ENCODE results near the gene C16orf46. TPM values are rescaled to one million over a fixed set of nuclear protein-coding genes. Genes with fewer than 3 reads are reported as not detected.

C16orf46 gene
- total RNA-seq, 1 experiment from 2014 or later: 1.7 TPM

DNA sequence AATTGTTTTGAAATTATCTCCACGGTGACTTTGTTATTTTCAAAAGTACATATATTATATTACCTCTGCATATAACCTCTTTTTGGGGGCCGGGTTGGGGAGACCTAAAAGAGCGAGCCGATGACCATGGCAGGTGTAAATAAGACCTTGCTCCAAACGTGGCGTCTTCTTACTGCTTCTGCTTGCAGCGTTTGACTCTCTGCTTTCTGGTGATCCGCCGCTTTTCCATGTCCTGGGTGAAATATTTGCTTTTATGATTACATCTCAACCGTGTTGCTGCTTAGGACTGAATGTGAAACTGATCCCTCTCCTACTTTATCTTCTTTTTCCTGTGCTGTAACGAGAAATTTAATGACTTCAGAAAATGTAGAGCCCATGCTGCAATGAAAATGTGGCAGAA is 23.3 kb downstream of the C16orf46 start:
- Histone ChIP-seq H3K9me3 (ENCODE audit: control insufficient read depth in 1 of 2, insufficient read depth in 1 of 2, low read depth in 1 of 2, low read length in 2 of 2) (peaks cover 0 to 8% of the 10 kb centered on the region in 2 experiments; a peak in 2 of 4 replicates), H3K27me3 (ENCODE audit: insufficient read depth, low read length) (no peaks in the 10 kb centered on the region), H3K9me2 (ENCODE audit: insufficient read depth) (no peaks in the 10 kb centered on the region), H3K9ac (ENCODE audit: low read length) (no peak overlapping the region), H2AFZ (ENCODE audit: low read depth, low read length, poor library complexity, severe bottlenecking) (no peak overlapping the region), H3K4me1 (ENCODE audit: control insufficient read depth in 1 of 2, insufficient read depth in 2 of 2, low read length in 2 of 2) (peaks cover 0 to 12% of the 10 kb centered on the region in 2 experiments; a peak in 2 of 4 replicates), H3K4me2 (ENCODE audit: low read length) (no peak overlapping the region; the same call in 1 of the 2 replicates), H3K79me2 (ENCODE audit: insufficient read depth, low read length) (no peaks in the 10 kb centered on the region), H3K27ac (ENCODE audit: low read depth, low read length) (no peak overlapping the region), H3K4me3 (replicated peaks in 1 of 2; ENCODE audit: low read depth in 1 of 2, low read length in 2 of 2) (no peak overlapping the region), H4K20me1 (ENCODE audit: insufficient read depth) (no peaks in the 10 kb centered on the region), H3K36me3 (ENCODE audit: control insufficient read depth in 1 of 2, insufficient read depth in 2 of 2, low read length in 2 of 2) (no peaks in the 10 kb centered on the region)
- no peak for TF ChIP-seq SP1 (IDR thresholded peaks at IDR 0.05; ENCODE audit: low read depth)
- no peak for TF ChIP-seq YY1 (IDR thresholded peaks at IDR 0.05; ENCODE audit: extremely low read depth, insufficient replicate concordance, low read depth, low read length)
- no peak for TF ChIP-seq JUND (IDR thresholded peaks at IDR 0.05)
- no peak for TF ChIP-seq EGR1 (IDR thresholded peaks at IDR 0.05; ENCODE audit: low read depth)
- TF ChIP-seq CTCF (IDR thresholded peaks at IDR 0.05 in 2 of 3, conservative IDR thresholded peaks at IDR 0.05 in 1 of 3; ENCODE audit: borderline replicate concordance in 1 of 3, insufficient read depth in 1 of 3, low read depth in 2 of 3, low read length in 2 of 3): no peak
- no peak for TF ChIP-seq REST (IDR thresholded peaks at IDR 0.05; ENCODE audit: low read depth)
- no peak for TF ChIP-seq ELF1 (IDR thresholded peaks at IDR 0.05; ENCODE audit: borderline replicate concordance, low read depth)
- TF ChIP-seq, protein P1, sequence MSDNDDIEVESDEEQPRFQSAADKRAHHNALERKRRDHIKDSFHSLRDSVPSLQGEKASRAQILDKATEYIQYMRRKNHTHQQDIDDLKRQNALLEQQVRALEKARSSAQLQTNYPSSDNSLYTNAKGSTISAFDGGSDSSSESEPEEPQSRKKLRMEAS (IDR thresholded peaks at IDR 0.05): no peak
- no peak for TF ChIP-seq SRF (IDR thresholded peaks at IDR 0.05; ENCODE audit: low read depth)
- no peak for TF ChIP-seq TCF7L2 (IDR thresholded peaks at IDR 0.05; ENCODE audit: borderline replicate concordance, extremely low read depth, insufficient read depth, insufficient read length)
- TF ChIP-seq ZFX (IDR thresholded peaks at IDR 0.05): no peak
- TF ChIP-seq ZNF274 (IDR thresholded peaks at IDR 0.05; ENCODE audit: low read depth, low read length): no peak
- no peak for TF ChIP-seq RAD21 (IDR thresholded peaks at IDR 0.05; ENCODE audit: low read depth)
- TF ChIP-seq, protein P2, sequence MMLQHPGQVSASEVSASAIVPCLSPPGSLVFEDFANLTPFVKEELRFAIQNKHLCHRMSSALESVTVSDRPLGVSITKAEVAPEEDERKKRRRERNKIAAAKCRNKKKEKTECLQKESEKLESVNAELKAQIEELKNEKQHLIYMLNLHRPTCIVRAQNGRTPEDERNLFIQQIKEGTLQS (IDR thresholded peaks at IDR 0.05): no peak
- TF ChIP-seq EZH2phosphoT487 (IDR thresholded peaks at IDR 0.05; ENCODE audit: borderline replicate concordance): no peak
- RAD21 ChIA-PET (ENCODE audit: low non-redundant PET in 1 of 2, low total read pairs in 2 of 2, uncharacterized antibody in 2 of 2, unreplicated experiment in 2 of 2): no interaction called here
- intact Hi-C loops (cut with micrococcal nuclease): no loop called here
- no peak for DNase-seq (ENCODE audit: low read depth, low spot score)
- no peak for ATAC-seq
- CTCF ChIA-PET: interaction anchor here (0.6 kb wide), 1 partner anchor 9 kb away, joined by 3 read pairs; no protein-coding TSS in a partner anchor
- POLR2A ChIA-PET: no interaction called here
- BruUV-seq (replicated peaks): no TSS peak
